ENCODE results near the gene ENC1. TPM values are rescaled to one million over a fixed set of nuclear protein-coding genes. Genes with fewer than 3 reads are reported as not detected.

Gene ENC1
- total RNA-seq, 1 donor from 2014 or later: 363 TPM

- Histone ChIP-seq H3K79me2 (ENCODE audit: insufficient read depth, low read length) (no peaks in the 10 kb centered on the region), H3K27ac (ENCODE audit: low read depth, low read length) (no peak overlapping the region), H3K4me2 (ENCODE audit: low read length) (no peak overlapping the region), H4K20me1 (ENCODE audit: insufficient read depth, low read length) (no peaks in the 10 kb centered on the region), H3K4me3 (ENCODE audit: insufficient read depth, low read depth, low read length) (no peak overlapping the region), H3K27me3 (ENCODE audit: insufficient read depth, low read length) (no peaks in the 10 kb centered on the region), H3K36me3 (ENCODE audit: insufficient read depth, low read length) (no peaks in the 10 kb centered on the region), H3K4me1 (ENCODE audit: insufficient read depth, low read length) (peaks cover 6% of the 10 kb centered on the region), H2AFZ (ENCODE audit: low read depth, low read length) (no peak overlapping the region), H3K9ac (ENCODE audit: low read length) (no peak overlapping the region), H3K9me3 (ENCODE audit: insufficient read depth, low read depth, low read length) (no peaks in the 10 kb centered on the region)
- FAIRE-seq: no peak
- H3K36me3 Mint-ChIP-seq (ENCODE audit: low read depth, unreplicated experiment): no peaks in the 10 kb centered on the region
- H3K4me1 Mint-ChIP-seq (ENCODE audit: low read depth, unreplicated experiment): peaks cover 36% of the 10 kb centered on the region
- TF ChIP-seq CTCF (IDR thresholded peaks at IDR 0.05; ENCODE audit: insufficient read depth, low read depth, low read length) (no peak), EZH2 (IDR thresholded peaks at IDR 0.05; ENCODE audit: insufficient read depth, low read length) (no peak)
- peaks cover 2% of the 10 kb centered on the region for H3K9me3 Mint-ChIP-seq (ENCODE audit: unreplicated experiment)
- no peak for DNase-seq (ENCODE audit: low read depth)
- no peak overlapping the region for H3K4me3 Mint-ChIP-seq (ENCODE audit: unreplicated experiment)
- no peak overlapping the region for H3K27ac Mint-ChIP-seq (ENCODE audit: unreplicated experiment)
- H3K27me3 Mint-ChIP-seq (ENCODE audit: low read depth, unreplicated experiment): no peaks in the 10 kb centered on the region
These were observed 53.2 kb downstream of the ENC1 start for GRCh38 chr5:74587300-74587699.

GRCh38 chr5:74586856-74587255, 53.7 kb downstream of the ENC1 start:
- Mint-ChIP-seq H3K9me3 (ENCODE audit: unreplicated experiment) (peaks cover 4% of the 10 kb centered on the region), H3K27me3 (ENCODE audit: low read depth, unreplicated experiment) (no peaks in the 10 kb centered on the region), H3K27ac (ENCODE audit: unreplicated experiment) (no peak overlapping the region)

More at GRCh38 chr5:74586856-74587255, 53.7 kb downstream of the ENC1 start:
- H3K9ac ChIP-seq (ENCODE audit: low read length): no peak overlapping the region
- Mint-ChIP-seq H3K4me3 (ENCODE audit: unreplicated experiment) (no peak overlapping the region), H3K36me3 (ENCODE audit: low read depth, unreplicated experiment) (no peaks in the 10 kb centered on the region), H3K4me1 (ENCODE audit: low read depth, unreplicated experiment) (peaks cover 31% of the 10 kb centered on the region)
- H3K4me2 ChIP-seq (ENCODE audit: low read length): no peak overlapping the region
- no peak for TF ChIP-seq EZH2 (IDR thresholded peaks at IDR 0.05; ENCODE audit: insufficient read depth, low read length)
- TF ChIP-seq CTCF (IDR thresholded peaks at IDR 0.05; ENCODE audit: insufficient read depth, low read depth, low read length): no peak
- FAIRE-seq: no peak
- no peaks in the 10 kb centered on the region for H3K27me3 ChIP-seq (ENCODE audit: insufficient read depth, low read length)
- no peak overlapping the region for H3K27ac ChIP-seq (ENCODE audit: low read depth, low read length)
- H3K36me3 ChIP-seq (ENCODE audit: insufficient read depth, low read length): no peaks in the 10 kb centered on the region
- H3K4me3 ChIP-seq (ENCODE audit: insufficient read depth, low read depth, low read length): no peak overlapping the region
- no peak for DNase-seq (ENCODE audit: low read depth)
- H3K9me3 ChIP-seq (ENCODE audit: insufficient read depth, low read depth, low read length): no peaks in the 10 kb centered on the region
- peaks cover 6% of the 10 kb centered on the region for H3K4me1 ChIP-seq (ENCODE audit: insufficient read depth, low read length)
- no peaks in the 10 kb centered on the region for H4K20me1 ChIP-seq (ENCODE audit: insufficient read depth, low read length)
- H2AFZ ChIP-seq (ENCODE audit: low read depth, low read length): no peak overlapping the region
- no peaks in the 10 kb centered on the region for H3K79me2 ChIP-seq (ENCODE audit: insufficient read depth, low read length)
